Measurements from ENCODE around the gene KRTAP5-7. TPM values are rescaled to one million over a fixed set of nuclear protein-coding genes. Genes with fewer than 3 reads are reported as not detected.
"Not testable (repeated sequence)": the region's sequence is repeated elsewhere in the genome, so short reads cannot be mapped to it uniquely, and the experiment has no call there.

Gene KRTAP5-7, protein sequence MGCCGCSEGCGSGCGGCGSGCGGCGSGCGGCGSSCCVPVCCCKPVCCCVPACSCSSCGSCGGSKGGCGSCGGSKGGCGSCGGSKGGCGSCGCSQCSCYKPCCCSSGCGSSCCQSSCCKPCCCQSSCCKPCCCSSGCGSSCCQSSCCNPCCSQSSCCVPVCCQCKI
- not detected for total RNA-seq

DNA sequence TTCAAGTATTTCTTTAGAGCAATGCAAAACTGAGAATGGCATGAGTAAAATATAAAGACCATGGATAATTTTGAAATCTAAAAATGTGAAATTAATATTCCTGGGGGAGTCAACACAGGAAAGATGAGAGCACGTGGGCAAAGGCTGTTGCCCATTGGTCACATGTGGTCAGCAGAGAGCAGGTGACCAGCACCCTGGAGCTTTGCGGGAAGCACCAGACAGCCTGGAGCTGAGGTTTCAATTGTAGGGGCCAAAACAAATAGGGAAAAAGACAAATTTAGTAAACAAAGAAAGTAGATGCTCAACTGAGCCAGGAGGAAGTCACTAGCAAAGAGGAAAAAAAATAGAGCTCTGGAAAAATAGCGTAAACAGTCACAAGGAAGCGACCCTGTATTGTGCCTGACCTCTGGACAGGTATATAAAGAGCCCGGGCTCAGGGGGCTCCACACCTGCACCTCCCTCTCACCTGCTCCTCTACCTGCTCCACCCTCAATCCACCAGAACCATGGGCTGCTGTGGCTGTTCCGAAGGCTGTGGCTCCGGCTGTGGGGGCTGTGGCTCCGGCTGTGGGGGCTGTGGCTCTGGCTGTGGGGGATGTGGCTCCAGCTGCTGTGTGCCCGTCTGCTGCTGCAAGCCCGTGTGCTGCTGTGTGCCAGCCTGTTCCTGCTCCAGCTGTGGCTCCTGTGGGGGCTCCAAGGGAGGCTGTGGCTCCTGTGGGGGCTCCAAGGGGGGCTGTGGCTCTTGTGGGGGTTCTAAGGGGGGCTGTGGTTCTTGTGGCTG lies at the start of gene KRTAP5-7:
Gene KRTAP5-7 (plus strand): TSS at position 472 of the 780 bp plus-strand sequence. CDS start 34 bp downstream, at position 506.
- not testable (repeated sequence) for DNase-seq

DNA sequence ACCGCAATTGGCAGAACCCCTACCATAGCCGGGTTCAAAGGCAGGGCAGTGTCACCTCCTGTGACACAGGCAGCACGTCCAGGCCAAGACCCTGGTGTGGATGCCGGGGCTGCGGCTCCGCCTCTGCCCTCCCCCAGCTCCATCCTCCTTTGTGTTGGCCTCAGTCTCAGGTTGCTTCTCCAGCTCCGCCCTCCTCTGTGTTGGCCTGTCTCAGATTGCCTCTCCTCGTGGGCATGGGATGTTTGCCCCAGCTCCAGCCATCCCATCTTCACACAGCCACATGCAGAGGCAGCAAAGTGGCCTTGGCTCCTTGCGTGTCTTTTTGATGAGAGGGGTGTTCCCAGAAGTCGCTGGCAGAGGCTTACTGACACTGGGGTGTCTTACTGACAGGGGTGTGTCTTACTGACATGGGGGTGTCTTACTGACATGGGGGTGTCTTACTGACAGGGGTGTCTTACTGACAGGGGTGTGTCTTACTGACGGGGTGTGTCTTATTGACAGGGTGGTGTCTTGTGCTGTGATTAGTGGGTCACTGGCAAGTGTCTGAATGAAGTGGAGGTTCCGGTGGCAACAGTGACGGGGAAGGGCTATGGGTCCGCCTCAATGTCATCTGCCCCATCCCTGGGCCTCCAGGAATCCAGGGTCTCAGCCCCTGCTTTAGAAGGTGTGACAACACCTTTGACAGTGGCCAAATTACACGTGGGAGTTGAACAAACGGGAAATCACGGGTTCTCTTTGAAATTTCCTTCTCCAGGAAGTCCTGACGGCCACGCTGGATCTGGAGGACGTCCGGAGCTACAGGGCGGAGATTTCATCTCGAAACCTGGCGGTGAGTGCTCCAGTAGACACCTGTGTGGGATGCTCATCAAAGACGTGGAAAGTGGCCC lies 49.2 kb upstream of the KRTAP5-7 start:
- no peak for DNase-seq

DNA sequence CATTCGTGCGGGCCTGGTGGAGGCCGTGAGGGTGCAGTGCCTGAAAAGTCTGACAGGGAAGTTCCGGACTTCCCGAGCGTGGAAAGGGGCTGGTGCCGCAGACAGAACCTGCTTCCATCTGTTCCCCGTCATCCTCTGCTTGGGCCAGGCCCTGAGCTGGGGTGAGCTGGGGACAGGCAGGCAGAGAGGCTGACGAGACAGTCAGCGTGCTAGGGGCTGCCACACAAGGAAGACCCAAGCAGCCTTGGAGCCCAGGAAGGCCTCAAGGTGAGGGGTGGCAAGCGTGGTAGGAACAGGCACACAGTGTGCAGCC lies 48.6 kb upstream of the KRTAP5-7 start:
- DNase-seq = no peak

DNA sequence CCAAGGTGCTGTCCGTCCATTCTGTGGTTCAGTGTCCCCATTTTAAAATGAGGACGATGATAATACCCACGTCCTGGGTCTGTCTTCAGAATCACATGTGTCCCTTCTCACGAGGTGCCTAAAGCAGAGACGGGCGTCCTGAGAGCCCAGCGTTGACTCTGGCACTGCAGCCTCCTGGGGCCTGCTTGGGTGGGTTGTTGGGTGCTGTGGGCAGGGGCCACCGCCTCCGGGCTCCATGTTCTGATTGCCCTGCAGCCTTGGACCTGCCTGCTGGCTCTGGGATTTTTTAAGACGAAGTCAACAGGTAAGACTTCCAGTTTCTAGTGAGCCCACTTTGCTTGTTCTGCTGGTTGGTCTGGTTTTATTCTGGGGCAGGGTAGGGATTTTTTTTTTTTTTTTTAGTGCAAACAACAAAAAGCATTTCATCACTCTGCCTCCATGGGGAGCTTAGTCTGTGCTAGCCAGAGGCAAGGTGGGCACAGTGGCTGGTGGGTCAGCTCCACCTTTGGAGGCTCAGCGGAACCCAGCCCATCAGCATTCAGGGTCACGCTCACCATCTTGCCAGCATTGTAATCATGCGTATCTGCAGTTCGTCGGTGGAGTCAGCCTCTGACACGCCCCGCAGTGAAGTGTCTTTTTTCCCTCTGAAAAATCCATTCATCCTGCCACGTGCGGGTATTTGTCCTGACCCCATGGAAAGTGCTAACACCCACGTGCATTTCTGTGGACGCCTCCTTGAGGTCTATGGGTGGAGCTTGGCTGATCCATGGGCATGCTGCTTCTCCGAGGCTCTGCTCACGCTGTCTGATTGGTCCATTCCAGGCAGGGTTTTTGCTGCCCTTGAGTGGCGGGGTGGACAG lies 45.7 kb upstream of the KRTAP5-7 start:
- DNase-seq = no peak

DNA sequence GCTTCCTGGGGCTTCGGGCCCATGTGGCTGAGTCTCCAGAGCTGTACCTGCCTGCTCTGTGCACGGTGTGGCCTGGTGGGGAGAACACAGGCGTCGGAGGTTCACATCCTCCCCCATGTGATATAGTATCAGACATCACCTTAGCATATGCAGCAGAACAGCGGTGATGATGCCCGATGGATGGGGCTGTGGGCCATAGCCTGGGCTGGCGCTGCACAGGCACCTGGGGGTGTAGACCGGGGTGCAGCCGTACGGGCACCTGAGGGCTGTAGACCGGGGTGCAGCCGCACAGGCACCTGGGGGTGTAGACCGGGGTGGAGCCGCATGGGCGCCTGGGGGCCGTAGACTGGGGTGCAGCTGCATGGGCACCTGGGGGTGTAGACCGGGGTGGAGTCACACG lies 44.9 kb upstream of the KRTAP5-7 start:
- no peak for DNase-seq

DNA sequence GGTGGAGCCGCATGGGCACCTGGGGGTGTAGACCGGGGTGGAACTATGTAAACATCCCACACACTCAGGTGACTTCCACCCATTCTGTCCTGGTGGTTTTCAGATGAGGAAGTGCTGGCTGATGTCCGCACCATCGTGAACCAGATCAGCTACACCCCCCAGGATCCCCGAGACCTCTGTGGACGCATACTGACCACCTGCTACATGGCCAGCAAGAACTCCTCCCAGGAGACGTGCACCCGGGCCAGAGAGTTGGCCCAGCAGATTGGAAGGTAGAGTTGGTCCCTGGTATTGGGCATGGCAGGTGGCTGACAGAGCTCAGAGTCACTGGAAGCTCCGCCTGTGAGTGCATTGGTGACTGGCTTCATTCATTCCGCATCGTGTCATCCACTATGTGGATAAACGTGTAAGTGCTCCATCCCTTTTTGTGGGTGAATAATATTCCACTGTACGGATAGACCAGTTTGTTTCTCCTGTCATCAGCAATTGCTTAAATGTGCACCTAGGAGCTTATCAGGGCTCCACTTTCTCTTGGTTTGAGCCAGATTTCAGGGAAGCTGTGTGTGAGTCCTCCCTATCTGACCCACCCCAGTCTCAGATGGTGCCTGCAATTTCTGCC lies 44.2 kb upstream of the KRTAP5-7 start:
- no peak for DNase-seq

DNA sequence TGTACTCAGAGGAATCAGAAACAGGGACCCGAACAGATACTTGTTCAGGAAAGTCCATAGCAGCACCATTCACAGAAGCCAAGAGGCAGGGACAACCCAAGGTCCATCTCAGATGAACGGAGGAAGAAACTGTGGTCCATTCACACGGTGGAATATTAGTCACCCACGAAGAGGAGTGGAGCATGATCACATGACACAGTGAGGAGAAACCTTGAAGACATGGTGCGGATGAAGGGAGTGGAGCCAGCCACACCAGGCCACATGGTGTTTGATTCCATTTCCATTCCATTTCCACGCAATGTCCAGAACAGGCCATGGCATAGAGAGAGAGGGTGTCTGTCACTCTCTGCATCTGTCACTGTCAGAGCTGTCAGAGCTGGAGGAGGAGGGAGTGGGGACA lies 43.4 kb upstream of the KRTAP5-7 start:
- no peak for DNase-seq

DNA sequence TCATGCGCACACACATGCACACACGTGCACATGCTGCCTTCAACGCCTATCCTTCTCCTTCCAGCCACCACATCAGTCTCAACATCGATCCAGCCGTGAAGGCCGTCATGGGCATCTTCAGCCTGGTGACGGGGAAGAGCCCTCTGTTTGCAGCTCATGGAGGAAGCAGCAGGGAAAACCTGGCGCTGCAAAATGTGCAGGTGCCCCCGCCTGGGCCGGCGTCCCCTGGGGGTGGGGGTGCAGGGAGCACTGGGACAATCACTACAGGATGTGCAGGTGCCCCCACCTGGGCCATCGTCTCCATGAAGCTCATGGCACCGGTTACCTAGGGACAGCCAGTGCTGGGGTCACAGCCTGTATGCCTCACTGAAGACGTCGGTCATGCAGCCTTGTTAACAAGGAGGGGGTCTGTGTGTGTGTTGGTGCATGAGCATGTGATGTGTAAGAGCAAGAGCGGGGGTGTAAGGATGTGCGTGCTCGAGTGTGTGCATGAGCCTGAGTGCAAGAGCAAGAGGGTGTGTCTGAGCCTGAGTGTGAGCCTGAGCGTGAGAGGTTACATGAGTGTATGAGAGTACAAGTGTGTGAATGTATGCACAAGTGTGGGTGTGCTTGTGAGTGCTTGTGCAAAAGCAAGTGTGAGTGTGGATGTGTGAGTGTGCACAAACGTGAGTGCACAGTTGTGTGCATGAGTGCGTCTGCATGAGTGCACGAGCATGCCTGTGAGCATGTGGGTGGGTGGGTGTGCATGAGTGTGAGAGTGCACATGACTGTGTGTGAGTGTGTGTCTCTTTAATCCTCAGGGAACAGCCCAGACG lies 42.6 kb upstream of the KRTAP5-7 start:
- DNase-seq = no peak

DNA sequence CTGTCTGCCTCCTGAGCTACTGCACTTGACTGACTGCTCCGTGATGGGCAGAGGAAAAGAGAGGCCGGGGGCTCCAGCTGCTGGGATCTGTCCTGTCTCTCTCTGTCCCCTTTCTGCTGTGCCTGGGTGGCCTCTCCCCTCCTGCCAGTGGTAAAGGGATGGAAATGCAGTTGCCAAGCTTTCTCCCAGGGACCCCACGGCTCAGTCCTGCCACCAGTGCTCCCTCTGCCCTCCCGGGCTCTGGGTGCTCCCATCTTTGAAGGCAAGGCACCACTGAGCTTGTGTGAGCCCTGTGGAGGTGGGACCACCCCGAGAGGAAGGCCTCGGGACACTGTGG lies 42.0 kb upstream of the KRTAP5-7 start:
- DNase-seq = no peak

DNA sequence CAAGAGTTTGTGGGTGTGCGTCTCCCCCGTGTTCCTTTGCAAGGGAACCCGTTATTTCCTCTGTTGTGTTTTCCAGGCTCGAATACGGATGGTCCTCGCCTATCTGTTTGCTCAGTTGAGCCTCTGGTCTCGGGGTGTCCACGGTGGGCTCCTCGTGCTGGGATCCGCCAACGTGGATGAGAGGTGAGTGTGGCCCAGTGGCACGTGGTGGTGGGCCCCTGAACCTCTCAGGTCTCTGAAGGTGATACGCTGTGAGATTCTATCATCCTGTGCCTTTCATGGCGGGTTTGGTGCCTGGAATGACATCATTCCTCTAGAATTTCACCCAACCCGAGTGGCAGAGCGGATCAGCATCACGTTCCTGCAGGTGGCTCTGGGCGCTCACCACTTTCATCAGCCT lies 41.6 kb upstream of the KRTAP5-7 start:
- DNase-seq = no peak

DNA sequence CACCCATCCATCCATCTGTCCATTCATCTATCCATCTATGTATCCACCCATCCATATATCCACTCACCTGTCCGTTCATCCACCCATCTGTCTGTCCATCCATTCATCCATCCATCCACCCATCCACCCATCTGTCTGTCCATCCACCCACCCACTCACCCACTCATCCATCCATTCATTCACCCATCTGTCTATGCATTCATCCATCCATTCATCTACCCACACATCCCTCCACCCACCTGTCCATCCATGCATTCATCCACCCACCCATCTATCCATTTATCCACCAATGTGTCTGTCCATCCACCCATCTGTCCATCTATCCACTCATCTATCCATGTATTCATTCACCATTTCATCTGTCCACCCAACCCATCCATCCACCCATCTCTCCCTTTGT lies 40.7 kb upstream of the KRTAP5-7 start:
- no peak for DNase-seq

DNA sequence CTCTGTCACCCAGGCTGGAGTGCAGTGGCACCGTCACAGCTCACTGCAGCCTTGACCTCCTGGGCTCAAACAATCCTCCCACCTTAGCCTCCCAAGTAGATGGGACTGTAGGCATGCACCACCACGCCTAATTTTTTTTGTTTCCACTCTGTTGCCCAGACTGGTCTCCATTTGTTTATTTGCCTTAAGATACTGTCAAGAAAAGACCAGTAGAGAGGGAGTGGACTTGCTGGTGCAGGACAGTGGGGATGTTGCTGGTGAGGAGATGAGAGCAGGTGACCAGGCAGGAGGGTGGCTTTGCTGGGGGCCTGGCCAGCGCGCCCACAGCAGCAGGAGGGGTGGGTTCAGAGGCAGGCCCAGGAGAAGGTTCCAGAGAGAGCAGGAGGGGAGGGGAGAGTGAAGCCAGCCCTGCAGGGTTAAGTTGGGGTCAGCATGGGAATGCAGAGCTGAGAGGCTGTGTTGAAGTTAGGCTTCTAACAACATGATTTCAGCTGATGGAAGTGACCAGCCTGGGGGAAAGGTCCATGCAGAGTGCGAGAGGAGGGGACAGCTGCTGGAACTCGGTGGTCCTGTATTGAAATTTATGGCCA lies 38.3 kb upstream of the KRTAP5-7 start:
- no peak for DNase-seq

DNA sequence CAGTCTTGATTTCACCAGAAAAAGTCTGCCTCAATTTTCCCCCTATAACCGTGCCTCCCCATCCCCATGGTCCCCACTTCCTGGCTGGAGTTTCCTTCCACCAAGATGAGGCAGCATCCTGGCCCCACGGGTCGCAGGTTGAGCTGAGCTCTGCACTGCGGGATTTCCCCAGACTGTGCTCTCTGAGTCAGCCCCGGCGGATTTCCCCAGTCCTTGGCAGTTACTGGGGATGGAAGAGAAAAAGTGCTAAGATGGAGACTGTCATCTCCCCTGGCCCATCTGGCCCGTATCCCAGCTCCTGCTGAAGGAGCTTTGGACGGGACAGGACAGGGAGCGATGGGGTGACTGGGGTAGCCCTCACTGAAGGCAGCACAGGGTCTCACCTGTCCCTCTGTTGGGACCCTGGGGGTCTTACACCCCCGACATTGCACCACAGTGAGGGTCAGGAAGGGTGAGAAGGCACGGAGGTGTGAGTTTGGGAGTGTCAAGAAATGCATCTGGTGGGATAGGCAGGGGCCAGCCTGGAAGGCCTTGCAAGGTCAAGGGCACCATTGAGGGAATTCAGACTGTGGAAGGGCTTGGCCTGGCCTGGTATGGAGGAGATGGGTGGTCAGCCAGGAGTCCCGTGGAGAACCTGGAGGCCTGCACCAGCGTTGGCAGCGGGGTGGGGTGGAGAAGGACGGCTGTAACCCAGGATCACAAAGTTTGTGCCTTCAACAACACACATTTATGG lies 37.6 kb upstream of the KRTAP5-7 start:
- DNase-seq = no peak

DNA sequence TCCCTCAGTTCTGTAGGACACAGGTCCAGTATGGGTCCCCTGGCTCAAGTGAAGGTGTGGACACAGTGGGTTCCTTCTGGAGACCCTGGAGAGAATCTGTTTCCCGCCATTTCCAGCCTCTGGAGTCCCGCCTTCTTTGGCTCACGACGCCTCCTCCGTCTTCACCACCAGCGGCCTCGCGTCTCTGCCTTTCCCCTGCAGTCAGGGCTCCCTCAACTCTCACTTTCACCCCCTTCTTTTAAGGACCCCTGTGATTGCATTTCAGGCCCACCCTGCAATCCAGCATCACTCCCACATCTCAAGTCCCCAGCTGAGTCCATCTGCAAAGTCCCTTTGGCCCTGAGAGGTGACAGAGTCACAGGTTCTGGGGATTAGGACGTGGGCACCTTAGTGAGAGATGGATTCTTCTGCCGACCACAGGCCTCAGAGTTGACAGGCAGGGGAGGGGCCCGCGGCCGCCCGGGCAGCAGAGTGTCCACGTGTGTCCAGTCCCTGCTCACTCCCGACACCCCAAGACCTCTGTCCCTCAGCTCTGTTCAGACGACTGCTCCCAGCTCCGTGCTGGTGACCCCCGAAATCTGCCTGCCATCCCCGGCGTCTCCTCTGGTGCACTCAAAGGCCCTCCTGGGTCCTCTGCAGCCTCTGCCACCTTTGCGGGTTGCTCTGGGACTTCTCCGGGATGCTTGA lies 36.9 kb upstream of the KRTAP5-7 start:
- DNase-seq = no peak

DNA sequence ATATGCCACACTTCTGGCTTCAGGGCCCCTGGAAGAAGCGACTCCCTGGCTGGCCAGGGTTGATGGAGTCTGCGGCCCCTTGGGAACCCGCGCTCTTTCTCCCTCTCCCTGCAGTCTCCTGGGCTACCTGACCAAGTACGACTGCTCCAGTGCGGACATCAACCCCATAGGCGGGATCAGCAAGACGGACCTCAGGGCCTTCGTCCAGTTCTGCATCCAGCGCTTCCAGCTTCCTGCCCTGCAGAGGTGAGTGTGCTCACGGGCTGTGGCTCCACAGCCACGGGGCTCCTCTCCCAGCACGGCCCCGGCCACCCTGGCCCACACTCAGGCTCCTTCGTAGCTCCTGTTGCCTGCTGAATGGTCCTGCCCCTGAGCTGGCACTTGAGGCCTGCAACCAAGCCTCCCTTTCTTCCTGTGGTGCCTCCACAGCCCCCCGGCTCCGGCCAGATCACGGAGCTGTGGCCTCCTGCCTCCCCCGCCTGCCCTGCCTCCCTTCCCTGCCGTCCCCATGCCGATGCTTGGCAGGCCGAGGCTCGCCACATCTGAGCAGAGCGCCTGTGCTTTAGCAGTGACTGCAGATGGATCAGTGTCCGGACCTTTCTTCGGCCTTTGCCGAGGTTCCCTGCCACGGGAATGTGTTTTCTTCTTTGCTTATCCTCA lies 36.2 kb upstream of the KRTAP5-7 start:
- DNase-seq = no peak

DNA sequence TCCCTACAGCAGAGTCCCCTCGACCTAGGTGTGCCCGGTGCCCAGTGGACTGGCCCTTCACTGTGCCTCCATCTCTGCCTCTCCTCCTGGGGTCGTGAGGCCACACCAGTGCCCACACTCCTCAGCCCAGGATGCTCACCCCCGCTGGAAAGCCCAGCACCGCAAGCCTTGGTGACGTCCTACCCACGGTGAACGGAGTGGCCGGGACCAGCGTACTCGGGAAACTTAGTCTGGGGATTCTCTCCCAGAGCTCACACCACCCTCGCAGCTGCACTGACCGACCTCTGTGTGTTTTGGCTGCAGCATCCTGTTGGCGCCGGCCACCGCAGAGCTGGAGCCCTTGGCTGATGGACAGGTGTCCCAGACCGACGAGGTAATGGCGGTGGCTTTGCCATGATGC lies 35.5 kb upstream of the KRTAP5-7 start:
- DNase-seq = no peak

DNA sequence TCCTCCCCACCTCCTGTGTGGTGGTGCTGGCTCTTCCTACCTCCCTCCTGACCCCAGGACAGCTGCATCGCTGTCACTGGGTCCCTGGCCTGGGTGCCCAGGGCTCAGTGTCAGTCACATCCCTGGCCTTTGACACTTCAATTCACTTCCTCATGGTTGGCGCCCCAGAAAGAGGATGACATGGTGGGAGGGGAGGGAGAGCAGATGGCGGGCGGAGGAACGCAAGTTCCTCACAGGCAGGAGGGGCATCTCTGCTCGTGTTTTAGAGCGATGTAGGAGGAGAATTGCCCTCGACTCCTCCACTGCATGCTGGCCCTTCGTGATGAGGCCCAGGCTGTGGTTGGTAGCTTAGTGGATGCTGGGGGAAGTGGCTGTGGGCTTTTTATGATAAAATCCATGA lies 35.1 kb upstream of the KRTAP5-7 start:
- no peak for DNase-seq

DNA sequence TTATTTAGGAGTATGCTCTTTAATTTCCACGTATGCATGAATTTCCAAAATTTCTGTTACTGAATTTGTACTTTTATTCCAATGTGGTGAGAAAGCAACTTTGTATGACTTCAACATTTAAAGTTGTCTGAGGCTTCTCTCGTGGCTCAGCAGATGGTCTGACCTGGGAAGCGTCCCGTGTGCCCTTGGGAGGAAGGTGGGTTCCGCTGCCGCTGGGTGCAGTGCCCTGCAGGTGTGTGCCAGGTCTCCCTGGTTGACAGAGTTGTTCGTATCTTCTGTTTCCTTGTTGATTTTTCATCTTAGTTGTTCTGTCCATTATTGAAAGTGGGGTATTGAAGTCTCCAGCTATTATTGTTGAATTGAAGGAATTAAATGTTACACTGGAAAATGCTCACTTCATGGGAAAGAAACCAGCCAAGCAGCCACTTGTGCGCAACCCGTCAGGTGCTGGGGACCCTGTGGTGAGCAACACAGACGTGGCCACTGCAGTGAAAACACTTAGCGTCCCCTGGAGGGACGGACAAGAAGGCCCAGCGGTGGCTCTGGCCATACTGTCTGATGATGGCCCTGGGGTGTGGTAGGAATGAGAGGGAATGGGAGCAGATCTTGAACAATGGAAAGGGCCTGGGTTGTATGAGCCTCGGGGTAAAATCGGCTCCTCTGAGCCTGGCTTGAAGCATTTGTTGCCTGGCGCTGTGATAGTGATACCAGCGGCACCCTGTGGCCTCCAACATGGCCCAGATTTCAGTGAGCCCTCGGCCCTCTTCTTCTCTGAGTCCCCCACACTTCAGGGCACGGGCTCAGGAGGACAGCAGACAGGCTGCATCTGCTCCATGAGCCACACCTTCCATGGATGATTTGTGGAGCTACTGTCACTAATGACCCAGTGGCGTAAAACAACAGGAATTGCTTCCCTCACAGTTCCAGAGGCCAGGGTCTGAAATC lies 31.5 kb upstream of the KRTAP5-7 start:
- DNase-seq = no peak

Measured in effector CD4-positive, alpha-beta T cell (primary cell).